Measurements from ENCODE around the gene OPA3.

DNA sequence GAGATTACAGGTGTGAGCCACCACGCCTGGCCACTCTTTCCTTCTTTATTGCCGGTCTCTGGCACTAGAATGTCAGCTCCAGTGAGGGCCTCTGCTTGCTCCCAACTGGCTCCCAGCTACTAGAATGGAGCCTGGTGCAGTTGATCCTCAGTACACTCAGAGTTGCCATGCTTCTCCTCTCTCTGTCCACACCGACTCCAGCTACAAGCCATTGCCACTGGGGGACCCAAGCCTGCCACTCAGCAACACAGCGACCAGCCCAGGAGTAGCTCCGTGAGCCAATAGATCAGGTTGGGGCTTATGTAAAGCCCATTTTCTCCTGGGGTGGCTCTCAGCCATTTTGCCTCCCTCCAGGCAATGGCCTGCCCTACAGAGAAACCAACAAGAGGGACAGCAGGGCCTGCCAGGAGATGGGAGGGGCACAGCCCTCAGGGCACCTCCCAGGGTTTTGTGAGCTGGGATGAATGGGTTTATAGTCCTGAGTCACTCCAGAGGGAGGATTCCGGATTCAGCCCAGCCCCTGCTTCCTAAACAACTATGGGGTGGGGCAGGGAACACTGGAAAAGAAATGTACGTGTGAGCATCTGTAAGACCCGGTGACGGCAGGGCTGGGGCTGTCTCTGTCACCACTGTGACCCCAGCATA lies 36.5 kb downstream of the OPA3 start:
- no peak for TF ChIP-seq CTCF (optimal IDR thresholded peaks at IDR 0.05 in 1 of 3, IDR thresholded peaks at IDR 0.05 in 1 of 3, conservative IDR thresholded peaks at IDR 0.05 in 1 of 3; ENCODE audit: extremely low read depth in 1 of 3, insufficient read depth in 2 of 3, low read length in 3 of 3)
- TF ChIP-seq EZH2 (IDR thresholded peaks at IDR 0.05; ENCODE audit: low read length), result no peak

Data from keratinocyte (primary cell).